CD14-positive monocyte (primary cell): ENCODE data around the gene TCP10L. TPM values are rescaled to one million over a fixed set of nuclear protein-coding genes. Genes with fewer than 3 reads are reported as not detected.

Experiments
- DNase-seq, 3 donors: peaks; one replicate each; pipeline ENCODE4 v3.0.0-alpha.2; 2011 to 2022
- H2AFZ ChIP-seq: 2 replicates; pipeline ENCODE4 v1.6.0; 2012; ENCODE audit warnings: mild to moderate bottlenecking, low read depth, low read length, inconsistent platforms; ENCODE audit not compliant: insufficient read depth, poor library complexity, severe bottlenecking
- H3K27ac ChIP-seq, 2 donors: 1 replicate in 1 of 2; 2 replicates in 1 of 2; pipeline ENCODE4 v1.5.1; 2012 to 2013; ENCODE audit warnings: low read length in 2 of 2, control low read depth in 1 of 2, inconsistent platforms in 1 of 2, low read depth in 1 of 2, mild to moderate bottlenecking in 1 of 2
- H3K27me3 ChIP-seq, 2 donors: one replicate each; pipeline versions ENCODE4 v1.6.0 to v1.6.1; 2011 to 2013; ENCODE audit warnings: low read length in 2 of 2; ENCODE audit not compliant: control insufficient read depth in 2 of 2, insufficient read depth in 2 of 2
- H3K36me3 ChIP-seq, 2 donors: replicated peaks in 1 of 2; 1 replicate in 1 of 2; 2 replicates in 1 of 2; pipeline versions ENCODE4 v1.5.1 to v1.6.1; 2012 to 2013; ENCODE audit warnings: low read length in 2 of 2, control low read depth in 1 of 2, inconsistent platforms in 1 of 2, mild to moderate bottlenecking in 1 of 2; ENCODE audit not compliant: insufficient read depth in 2 of 2, control insufficient read depth in 1 of 2
- H3K4me1 ChIP-seq, 2 donors: 1 replicate in 1 of 2; 2 replicates in 1 of 2; pipeline versions ENCODE4 v1.5.1 to v1.6.1; 2012 to 2013; ENCODE audit warnings: low read length in 2 of 2, control low read depth in 1 of 2, inconsistent platforms in 1 of 2, mild to moderate bottlenecking in 1 of 2, moderate library complexity in 1 of 2; ENCODE audit not compliant: insufficient read depth in 2 of 2, control insufficient read depth in 1 of 2
- H3K4me2 ChIP-seq: replicated peaks from 2 replicates; pipeline ENCODE3; 2012; ENCODE audit warnings: low read length, moderate library complexity, mild to moderate bottlenecking; ENCODE audit not compliant: poor library complexity, severe bottlenecking; ENCODE audit errors: extremely low read depth
- H3K4me3 ChIP-seq, 3 experiments: fragments of 200-600 bp in 1 of 3; sonication (generic) in 1 of 3; replicated peaks in 1 of 3; 1 replicate in 2 of 3; 2 replicates in 1 of 3; pipeline ENCODE4 v1.5.1; 2011 to 2013; ENCODE audit warnings: low read length in 3 of 3, mild to moderate bottlenecking in 3 of 3, control low read depth in 2 of 3, low read depth in 2 of 3, inconsistent platforms in 1 of 3, moderate library complexity in 1 of 3
- H3K79me2 ChIP-seq: 2 replicates; pipeline ENCODE4 v1.6.0; 2012; ENCODE audit warnings: mild to moderate bottlenecking, control low read depth, inconsistent platforms, low read length, moderate library complexity; ENCODE audit not compliant: insufficient read depth
- H3K9ac ChIP-seq: 2 replicates; pipeline ENCODE4 v1.6.0; 2017; ENCODE audit warnings: low read length, mild to moderate bottlenecking; ENCODE audit not compliant: insufficient read depth, poor library complexity, severe bottlenecking
- H3K9me3 ChIP-seq, 2 donors: replicated peaks in 1 of 2; 1 replicate in 1 of 2; 2 replicates in 1 of 2; pipeline versions ENCODE4 v1.5.1 to v1.6.1; 2012 to 2013; ENCODE audit warnings: low read length in 2 of 2, control low read depth in 1 of 2; ENCODE audit not compliant: control insufficient read depth in 1 of 2, insufficient read depth in 1 of 2
- H4K20me1 ChIP-seq: 2 replicates; pipeline ENCODE4 v1.6.0; 2012; ENCODE audit warnings: mild to moderate bottlenecking, low read length, control low read depth, moderate library complexity; ENCODE audit not compliant: insufficient read depth
- H3K27ac Mint-ChIP-seq, 7 donors: one replicate each; pipeline ENCODE4 v1.8.0; 2020; ENCODE audit warnings: mild to moderate bottlenecking in 7 of 7, mixed read lengths in 7 of 7, moderate library complexity in 6 of 7, inconsistent platforms in 2 of 7
- H3K27me3 Mint-ChIP-seq, 3 donors: one replicate each; pipeline ENCODE4 v1.8.0; 2021 to 2022; ENCODE audit warnings: low read depth in 3 of 3, mild to moderate bottlenecking in 3 of 3, mixed read lengths in 3 of 3, moderate library complexity in 3 of 3, inconsistent platforms in 1 of 3
- H3K36me3 Mint-ChIP-seq, 2 donors: one replicate each; pipeline ENCODE4 v1.8.0; 2020; ENCODE audit warnings: mixed read lengths in 2 of 2, inconsistent platforms in 1 of 2, mild to moderate bottlenecking in 1 of 2
- H3K4me1 Mint-ChIP-seq: one replicate; pipeline ENCODE4 v1.8.0; 2020; ENCODE audit warnings: mild to moderate bottlenecking, mixed read lengths
- H3K4me3 Mint-ChIP-seq, 2 donors: one replicate each; pipeline ENCODE4 v1.8.0; 2020; ENCODE audit warnings: mild to moderate bottlenecking in 2 of 2, mixed read lengths in 2 of 2, moderate library complexity in 1 of 2
- H3K9me3 Mint-ChIP-seq, 7 donors: one replicate each; pipeline ENCODE4 v1.8.0; 2020 to 2022; ENCODE audit warnings: mixed read lengths in 7 of 7, mild to moderate bottlenecking in 6 of 7, moderate library complexity in 6 of 7, inconsistent platforms in 2 of 7
- CTCF ChIP-seq: fragments of 200-600 bp; IDR thresholded peaks from one replicate; pipeline ENCODE4 v1.8.0; 2022; ENCODE audit warnings: antibody characterized with exemption, mild to moderate bottlenecking
- WGBS: methylation state at CpG from one replicate; pipeline ENCODE4 v1.1.5; 2013; ENCODE audit warnings: missing lambda C conversion rate; ENCODE audit not compliant: insufficient coverage; 5-methylcytosine and 5-hydroxymethylcytosine counted together
- intact Hi-C, 2 donors: fragments of 100-400 bp; cut with micrococcal nuclease; formaldehyde crosslinking; loops; one replicate each; pipeline versions ENCODE4 v1.15.0 to v1.15.1; 2023
- polyA plus RNA-seq, 3 donors: library from polyadenylated mRNA; depleted of rRNA in 1 of 3; unstranded in 2 of 3; stranded (reverse) in 1 of 3; fragments of 300-500 nt in 2 of 3; fragments of >200 nt in 1 of 3; fragmentation: Illumina TruSeq in 2 of 3; gene quantifications; 1 replicate in 2 of 3; 2 replicates in 1 of 3; pipeline ENCODE4 v1.2.3, GENCODE V29; 2012 to 2021

TCP10L gene
- polyA plus RNA-seq, 3 donors, result 0.07 to 0.41 (median 0.12) TPM

- H3K79me2 ChIP-seq, result no peaks in the 10 kb centered on the region
- peaks cover 0 to 6% (median 5%) of the 10 kb centered on the region in 3 donors for H3K27me3 Mint-ChIP-seq
- DNase-seq, result no peak
- no peak for TF ChIP-seq CTCF
- no peak overlapping the region for H3K4me2 ChIP-seq
- no peaks in the 10 kb centered on the region for H3K4me1 Mint-ChIP-seq
- H3K27ac Mint-ChIP-seq, result no peak overlapping the region
- H3K4me1 ChIP-seq, result no peaks in the 10 kb centered on the region
- no peaks in the 10 kb centered on the region for H3K9me3 ChIP-seq
- WGBS, result 90% methylated on average over 5 of the region's 6 CpGs
- H3K36me3 ChIP-seq, result no peaks in the 10 kb centered on the region
- no peaks in the 10 kb centered on the region for H3K27me3 ChIP-seq
- intact Hi-C loops, result no loop called here
- no peak overlapping the region for H3K9ac ChIP-seq
- H3K27ac ChIP-seq, result no peak overlapping the region
- H3K4me3 ChIP-seq, result no peak overlapping the region
- peaks cover 0 to 3% (median 0%) of the 10 kb centered on the region in 7 donors for H3K9me3 Mint-ChIP-seq
- H3K36me3 Mint-ChIP-seq, result no peaks in the 10 kb centered on the region
- H2AFZ ChIP-seq, result no peak overlapping the region
- H4K20me1 ChIP-seq, result no peaks in the 10 kb centered on the region
- H3K4me3 Mint-ChIP-seq, result no peak overlapping the region
These were observed 39.3 kb downstream of the TCP10L start for GRCh38 chr21:32545948-32546441.

GRCh38 chr21:32544697-32545096 is 40.6 kb downstream of the TCP10L start:
- no CpG with 5 or more reads among the region's 4 CpGs for WGBS
- Histone ChIP-seq H3K36me3 (no peaks in the 10 kb centered on the region), H3K27ac (no peak overlapping the region), H3K4me1 (no peaks in the 10 kb centered on the region), H3K4me2 (no peak overlapping the region), H3K9ac (no peak overlapping the region), H4K20me1 (no peaks in the 10 kb centered on the region), H2AFZ (no peak overlapping the region), H3K9me3 (no peaks in the 10 kb centered on the region), H3K79me2 (no peaks in the 10 kb centered on the region), H3K4me3 (no peak overlapping the region), H3K27me3 (no peaks in the 10 kb centered on the region)
- Mint-ChIP-seq H3K27me3 (peaks cover 0 to 5% (median 4%) of the 10 kb centered on the region in 3 donors), H3K4me1 (no peaks in the 10 kb centered on the region), H3K36me3 (no peaks in the 10 kb centered on the region), H3K9me3 (peaks cover 0 to 3% (median 0%) of the 10 kb centered on the region in 7 donors), H3K27ac (no peak overlapping the region), H3K4me3 (no peak overlapping the region)
- DNase-seq, result no peak
- TF ChIP-seq CTCF, result no peak
- intact Hi-C loops, result no loop called here
